ENCODE results near the gene GRM5.

Gene GRM5

DNA sequence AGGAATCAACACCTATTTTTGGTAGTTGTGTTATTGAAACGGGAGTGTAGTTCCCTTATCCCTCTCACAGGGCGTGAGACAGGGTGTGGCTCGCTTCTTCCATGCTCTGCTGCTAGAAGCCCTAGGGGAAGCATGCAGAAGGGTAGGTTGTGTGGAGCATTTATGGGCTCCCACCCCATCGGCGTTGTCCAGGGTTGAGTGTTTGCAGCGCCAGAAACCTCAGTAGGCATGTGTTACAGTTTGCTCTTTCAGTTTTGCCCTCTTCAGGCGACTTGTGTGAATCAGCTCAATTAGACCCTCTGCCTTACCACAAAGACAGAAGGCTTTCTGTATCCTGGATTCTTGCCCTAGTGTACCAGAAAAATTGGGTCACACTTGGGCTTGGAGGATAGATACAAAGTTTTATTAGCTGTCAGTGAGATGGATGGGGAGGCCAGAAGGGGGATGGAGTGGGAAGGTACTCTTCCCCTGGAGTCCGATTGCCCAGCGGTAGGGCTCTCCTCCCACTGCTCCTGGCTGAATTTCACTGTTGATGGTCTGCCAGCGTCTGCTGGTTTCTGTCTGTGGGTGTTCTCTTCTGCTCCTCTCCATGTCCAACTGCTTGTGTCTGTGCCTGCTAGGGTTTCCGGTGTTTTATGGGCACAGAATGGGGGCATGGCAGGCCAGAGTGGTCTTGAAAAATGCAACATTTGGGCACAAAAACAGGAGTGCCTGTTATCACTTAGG, 369.9 kb downstream of the GRM5 start:
- DNase-seq = no peak

DNA sequence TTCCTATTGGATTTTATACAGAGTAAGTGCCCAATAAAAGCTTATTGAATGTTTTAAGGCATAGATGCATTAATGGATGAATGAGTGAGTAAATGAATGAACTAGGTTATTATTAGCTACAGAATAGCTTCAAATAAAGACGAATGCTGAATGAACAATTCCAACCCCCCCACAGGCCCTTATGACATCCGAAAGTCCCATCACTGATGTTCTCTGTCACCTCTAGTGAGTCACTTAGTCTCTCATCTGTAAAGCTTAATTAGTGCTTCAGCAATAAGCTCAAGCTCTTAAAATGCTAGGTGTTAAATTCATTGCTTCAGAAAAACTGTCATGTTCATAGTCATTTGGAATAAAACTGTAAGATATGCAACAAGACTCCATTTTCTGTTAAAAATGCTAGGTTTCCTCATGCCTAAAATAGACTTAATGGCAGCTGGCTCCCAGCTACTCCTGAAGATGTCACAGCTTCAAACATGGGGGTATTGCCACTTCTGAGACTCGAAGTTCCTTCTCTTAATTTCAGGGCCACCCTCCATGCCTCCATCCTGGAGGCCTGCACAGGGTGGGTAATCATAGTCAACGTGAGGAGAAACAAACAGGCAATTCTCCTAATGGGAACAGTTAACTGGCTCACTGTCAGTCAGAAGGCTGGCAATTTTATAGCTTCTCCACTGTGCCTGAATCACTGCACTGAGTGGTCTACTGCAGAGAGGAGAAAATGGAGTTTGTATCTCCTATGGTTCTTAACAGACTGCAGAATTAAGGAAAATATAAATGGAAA, 373.3 kb downstream of the GRM5 start:
- no peak for DNase-seq

DNA sequence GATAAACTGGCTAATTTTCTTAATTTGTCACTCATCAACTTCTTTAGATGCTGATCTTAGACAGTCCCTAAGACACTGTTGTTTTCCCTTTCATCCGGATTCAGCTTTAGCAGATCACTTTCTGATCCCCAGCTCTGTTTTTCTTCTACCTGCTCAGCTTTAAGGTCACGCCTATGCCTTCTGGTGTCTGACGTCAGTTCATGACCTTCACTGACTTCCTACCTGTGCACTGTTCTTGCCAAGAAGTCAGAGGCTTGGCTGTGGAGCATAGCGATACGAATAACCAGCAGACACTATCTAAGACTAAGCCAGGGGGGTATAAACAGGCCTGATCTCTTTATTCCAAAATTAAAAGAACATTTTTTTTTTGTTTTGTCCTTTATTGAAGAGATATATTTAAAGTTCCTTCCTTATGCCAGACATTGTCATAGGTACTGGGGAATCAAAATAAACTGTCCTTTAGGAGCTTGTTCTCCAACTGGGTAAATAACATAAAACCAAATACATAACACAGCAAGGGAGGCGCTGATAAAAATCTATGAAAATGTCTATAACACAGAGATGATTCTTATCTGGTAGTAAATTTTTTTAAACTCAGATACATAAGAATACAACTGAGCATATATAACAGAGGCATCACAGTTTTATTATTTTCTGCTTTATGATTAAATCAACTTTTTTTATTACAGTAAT, 376.1 kb downstream of the GRM5 start:
- no peak for DNase-seq

GRCh38 chr11:88683024-88683423, 382.8 kb downstream of the GRM5 start:
- no peak for DNase-seq

- DNase-seq = no peak
These were observed 385.0 kb downstream of the GRM5 start for GRCh38 chr11:88680806-88681205.

- DNase-seq = no peak
These were observed 399.4 kb downstream of the GRM5 start for GRCh38 chr11:88666364-88666763.

- DNase-seq = no peak
These were observed 408.6 kb downstream of the GRM5 start for GRCh38 chr11:88657076-88657738.

DNA sequence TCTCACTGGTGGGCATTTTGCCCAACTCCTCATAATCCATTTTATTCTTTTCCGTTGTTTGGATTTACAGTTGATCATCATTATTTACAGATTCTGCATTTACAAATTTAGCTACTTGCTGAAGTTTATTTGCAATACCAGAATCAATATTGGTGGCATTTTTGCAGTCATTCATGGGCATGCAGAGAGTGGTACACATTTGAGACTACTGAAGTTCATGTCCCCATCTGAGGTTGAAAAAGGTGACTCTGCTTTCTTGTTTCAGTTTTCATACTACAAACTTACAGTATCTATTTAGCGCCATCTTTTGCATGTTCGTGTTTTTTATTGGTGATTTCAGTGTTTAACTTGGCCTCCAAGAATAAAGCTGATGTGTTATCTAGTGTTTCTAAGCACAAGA, 409.5 kb downstream of the GRM5 start:
- no peak for DNase-seq

DNA sequence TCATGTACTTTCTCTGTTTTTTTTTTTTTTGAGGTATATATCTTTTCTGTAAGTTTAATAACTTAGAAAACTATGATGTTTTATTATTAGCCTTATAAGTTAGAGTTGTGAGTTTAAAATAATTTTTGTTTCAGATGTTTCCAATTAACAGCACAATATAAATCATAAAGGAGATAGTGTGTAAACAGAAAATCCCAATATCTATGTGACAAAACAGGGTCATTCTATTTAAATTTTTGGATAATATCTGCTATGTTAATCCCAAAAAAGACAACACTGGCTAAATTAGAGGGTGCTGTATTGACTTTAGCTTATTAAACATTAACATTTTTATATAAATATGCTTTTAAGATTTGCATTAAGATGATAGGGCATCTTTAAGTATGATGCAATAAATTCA, 410.1 kb downstream of the GRM5 start:
- no peak for DNase-seq

GRCh38 chr11:88655196-88655595, 410.6 kb downstream of the GRM5 start:
- DNase-seq = no peak

DNA sequence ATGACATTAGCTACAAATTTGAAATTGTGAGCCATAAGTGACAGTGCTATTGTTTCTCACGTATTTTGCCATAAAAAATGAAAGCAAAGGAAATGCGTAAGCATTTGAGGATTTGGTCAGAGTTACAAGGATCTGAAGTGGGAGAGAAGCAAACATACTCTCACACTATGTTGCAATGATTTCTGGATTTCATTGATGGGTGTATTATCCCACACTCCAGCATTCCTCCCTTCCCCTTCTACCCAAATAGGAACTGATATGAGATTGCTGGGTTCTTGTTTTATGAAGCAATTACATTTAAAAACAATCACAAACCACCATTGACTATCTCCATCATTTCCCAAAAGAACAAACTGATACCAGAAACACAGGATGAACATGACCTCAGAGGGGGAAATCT, 414.2 kb downstream of the GRM5 start:
- no peak for DNase-seq

GRCh38 chr11:88644724-88645123, 421.1 kb downstream of the GRM5 start:
- no peak for DNase-seq

GRCh38 chr11:88632163-88632562, 433.6 kb downstream of the GRM5 start:
- DNase-seq = no peak

- no peak for DNase-seq
These were observed 434.3 kb downstream of the GRM5 start for GRCh38 chr11:88631497-88631896.

DNA sequence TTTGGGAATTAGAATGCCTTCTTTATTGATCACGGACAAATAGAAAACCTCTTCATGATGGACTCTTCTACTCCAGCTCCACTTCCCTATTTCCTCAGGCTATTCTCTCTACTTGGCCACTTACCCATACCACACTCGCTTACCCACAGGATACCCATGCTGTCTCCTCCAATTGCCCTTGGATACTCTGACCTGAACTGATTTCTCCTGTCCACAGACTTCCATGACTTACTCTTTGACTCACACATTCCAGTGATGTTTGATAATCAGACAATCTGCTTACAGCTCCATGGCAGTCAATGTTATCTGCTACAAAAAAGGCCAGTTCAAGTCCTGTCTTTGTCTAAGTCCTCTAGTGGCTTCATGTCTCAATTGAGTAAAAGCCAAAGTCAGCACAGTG, 436.3 kb downstream of the GRM5 start:
- DNase-seq = no peak

- DNase-seq = no peak
These were observed 439.6 kb downstream of the GRM5 start for GRCh38 chr11:88626216-88626615.

DNA sequence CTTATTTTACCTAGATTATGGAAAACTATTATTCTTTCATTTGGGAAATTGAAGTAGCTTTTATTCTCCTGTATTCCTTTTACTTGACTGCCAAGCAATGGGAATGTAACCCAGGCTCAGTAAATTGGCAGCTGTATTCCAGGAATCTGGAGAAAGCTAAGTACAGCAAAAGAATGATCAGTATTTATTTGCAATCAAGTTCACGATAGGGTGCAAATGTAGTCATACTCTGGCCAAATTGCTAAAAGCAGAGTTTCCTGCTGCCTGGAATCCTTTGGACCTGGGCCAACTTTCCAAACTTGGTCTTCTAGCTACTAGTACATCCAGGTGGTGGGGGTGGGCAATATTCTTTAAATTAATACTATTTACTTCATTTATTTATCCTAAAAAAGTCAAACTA, 442.3 kb downstream of the GRM5 start:
- no peak for DNase-seq

- DNase-seq = no peak
These were observed 445.1 kb downstream of the GRM5 start for GRCh38 chr11:88620568-88621130.

GRCh38 chr11:88619656-88620385, 446.0 kb downstream of the GRM5 start:
- DNase-seq = no peak

- no peak for DNase-seq
These were observed 446.7 kb downstream of the GRM5 start for GRCh38 chr11:88619071-88619425.

- no peak for DNase-seq
These were observed 447.3 kb downstream of the GRM5 start for GRCh38 chr11:88618327-88619070.

DNA sequence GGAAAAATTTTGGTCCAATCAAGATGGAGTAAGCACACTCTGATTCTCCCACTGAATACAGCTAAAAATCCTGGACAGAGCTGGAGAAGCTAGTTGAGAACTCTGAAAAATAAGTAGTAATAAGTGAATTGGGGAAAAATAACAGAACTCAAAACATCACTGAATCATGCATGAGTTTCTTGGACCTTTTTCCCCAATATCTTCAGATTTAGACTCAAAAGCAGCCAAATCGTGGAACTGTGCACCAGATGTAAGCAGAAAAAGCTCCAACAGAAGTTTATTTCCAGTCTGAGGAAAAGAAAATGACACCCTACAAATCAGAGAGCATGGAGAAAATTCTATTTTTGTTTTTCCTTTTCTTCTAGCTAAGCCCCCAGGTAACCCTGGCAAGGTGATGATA, 448.6 kb downstream of the GRM5 start:
- no peak for DNase-seq

Data from NCI-H1930 (cell line).